Duodenal mucosa (tissue), 2 donors: ENCODE data around the gene ARHGAP15.

Experiments
- H3K27ac ChIP-seq: one replicate; pipeline ENCODE4 v1.7.0; 2013; ENCODE audit warnings: low read depth, low read length
- H3K27me3 ChIP-seq, 2 donors: one replicate each; pipeline ENCODE4 v1.7.0; 2013; ENCODE audit warnings: low read length in 2 of 2, control low read depth in 1 of 2; ENCODE audit not compliant: insufficient read depth in 2 of 2, control insufficient read depth in 1 of 2
- H3K36me3 ChIP-seq, 2 donors: one replicate each; pipeline ENCODE4 v1.7.0; 2013; ENCODE audit warnings: low read length in 2 of 2, control low read depth in 1 of 2; ENCODE audit not compliant: insufficient read depth in 2 of 2, control insufficient read depth in 1 of 2
- H3K4me1 ChIP-seq, 2 donors: one replicate each; pipeline ENCODE4 v1.7.0; 2013; ENCODE audit warnings: low read length in 2 of 2, control low read depth in 1 of 2; ENCODE audit not compliant: insufficient read depth in 2 of 2, control insufficient read depth in 1 of 2
- H3K4me3 ChIP-seq, 2 donors: one replicate each; pipeline ENCODE4 v1.7.0; 2013; ENCODE audit warnings: low read length in 2 of 2, low read depth in 1 of 2
- H3K9ac ChIP-seq, 2 donors: one replicate each; pipeline ENCODE4 v1.7.0; 2013; ENCODE audit warnings: low read length in 2 of 2, low read depth in 1 of 2
- H3K9me3 ChIP-seq, 2 donors: one replicate each; pipeline ENCODE4 v1.7.0; 2013; ENCODE audit warnings: low read length in 2 of 2, control low read depth in 1 of 2; ENCODE audit not compliant: control insufficient read depth in 1 of 2

ARHGAP15 gene

GRCh38 chr2:143217512-143218115 is 88.4 kb downstream of the ARHGAP15 start:
- H3K9me3 ChIP-seq = no peaks in the 10 kb centered on the region
- no peak overlapping the region for H3K9ac ChIP-seq
- no peaks in the 10 kb centered on the region for H3K4me1 ChIP-seq
- H3K4me3 ChIP-seq = no peak overlapping the region
- no peaks in the 10 kb centered on the region for H3K27me3 ChIP-seq
- no peak overlapping the region for H3K27ac ChIP-seq
- no peaks in the 10 kb centered on the region for H3K36me3 ChIP-seq

- Histone ChIP-seq H3K36me3 (no peaks in the 10 kb centered on the region), H3K9ac (no peak overlapping the region), H3K9me3 (no peaks in the 10 kb centered on the region), H3K4me3 (no peak overlapping the region), H3K27me3 (no peaks in the 10 kb centered on the region), H3K4me1 (no peaks in the 10 kb centered on the region), H3K27ac (no peak overlapping the region)
Measured at GRCh38 chr2:143218621-143219020, 89.4 kb downstream of the ARHGAP15 start.

GRCh38 chr2:143219266-143219665 is 90.0 kb downstream of the ARHGAP15 start:
- Histone ChIP-seq H3K9me3 (no peaks in the 10 kb centered on the region), H3K36me3 (no peaks in the 10 kb centered on the region), H3K9ac (no peak overlapping the region), H3K4me3 (no peak overlapping the region), H3K27ac (no peak overlapping the region), H3K4me1 (no peaks in the 10 kb centered on the region), H3K27me3 (no peaks in the 10 kb centered on the region)

GRCh38 chr2:143223556-143223955 is 94.3 kb downstream of the ARHGAP15 start:
- Histone ChIP-seq H3K27me3 (no peaks in the 10 kb centered on the region), H3K9me3 (no peaks in the 10 kb centered on the region), H3K4me1 (no peaks in the 10 kb centered on the region), H3K27ac (no peak overlapping the region), H3K9ac (no peak overlapping the region), H3K4me3 (no peak overlapping the region), H3K36me3 (no peaks in the 10 kb centered on the region)

- Histone ChIP-seq H3K36me3 (no peaks in the 10 kb centered on the region), H3K9me3 (no peaks in the 10 kb centered on the region), H3K4me1 (no peaks in the 10 kb centered on the region), H3K9ac (no peak overlapping the region), H3K27me3 (no peaks in the 10 kb centered on the region), H3K4me3 (no peak overlapping the region), H3K27ac (no peak overlapping the region)
Measured at GRCh38 chr2:143225931-143226330, 96.7 kb downstream of the ARHGAP15 start.

DNA sequence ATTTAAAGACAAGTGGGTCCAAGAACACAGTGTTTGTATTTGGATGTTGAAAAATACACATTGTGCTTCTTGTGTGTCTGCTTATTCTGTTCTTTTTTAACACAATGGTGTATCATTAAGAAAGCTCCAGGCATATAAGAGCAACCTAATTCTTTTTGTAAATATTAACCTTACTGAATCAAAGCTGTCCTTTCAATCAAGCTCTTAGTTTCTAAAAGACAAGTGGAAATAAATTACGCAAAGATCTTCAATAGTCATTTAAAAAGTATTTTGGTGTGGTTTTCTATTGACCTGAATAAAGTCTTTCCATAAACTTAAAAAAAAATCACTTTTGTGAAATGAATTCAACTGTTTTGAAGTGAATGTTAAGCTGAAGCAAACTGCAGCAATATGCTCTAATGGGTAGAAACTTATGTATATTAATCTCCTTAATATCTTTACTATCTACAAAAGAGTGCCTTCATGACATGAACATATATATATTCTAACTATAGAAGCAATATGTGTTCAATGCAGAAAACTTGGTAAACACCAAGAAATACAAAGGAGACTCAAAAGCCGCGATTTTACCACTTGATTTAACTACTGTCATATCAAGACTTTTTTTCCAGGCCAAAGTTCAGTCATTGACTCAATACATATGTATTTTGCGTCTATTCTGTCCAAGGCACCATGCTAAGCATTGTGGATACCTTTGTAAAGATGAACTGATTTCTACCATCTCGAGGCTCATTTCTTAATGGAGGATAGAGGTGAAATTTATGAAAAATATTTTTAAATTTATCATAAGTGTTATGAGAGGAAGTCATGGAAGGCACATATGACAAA is 97.7 kb downstream of the ARHGAP15 start:
- no peaks in the 10 kb centered on the region for H3K4me1 ChIP-seq
- H3K4me3 ChIP-seq = no peak overlapping the region
- H3K27me3 ChIP-seq = no peaks in the 10 kb centered on the region
- no peaks in the 10 kb centered on the region for H3K9me3 ChIP-seq
- peaks cover 0 to 3% of the 10 kb centered on the region in 2 donors for H3K36me3 ChIP-seq
- no peak overlapping the region for H3K9ac ChIP-seq
- no peak overlapping the region for H3K27ac ChIP-seq

DNA sequence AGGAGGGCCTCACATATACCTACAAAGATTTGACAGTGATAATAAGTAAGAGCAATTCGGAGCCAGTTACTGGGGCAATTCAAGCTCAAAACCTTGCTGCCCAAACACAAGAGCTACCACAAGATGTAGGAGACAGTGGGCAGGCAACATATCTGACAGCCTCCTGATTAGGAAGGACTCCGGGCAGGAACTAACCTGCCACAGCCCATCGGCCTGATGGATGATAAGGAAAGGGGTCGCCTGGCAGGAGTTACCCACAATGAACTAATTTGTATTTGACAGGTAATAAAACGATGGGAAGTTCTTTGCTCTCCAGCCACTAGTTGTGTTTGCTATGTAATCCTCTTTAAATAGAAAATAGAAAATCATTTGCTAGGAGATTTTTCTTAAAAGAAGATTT is 100.2 kb downstream of the ARHGAP15 start:
- Histone ChIP-seq H3K4me1 (no peaks in the 10 kb centered on the region), H3K36me3 (peaks cover 0 to 3% of the 10 kb centered on the region in 2 donors), H3K27me3 (no peaks in the 10 kb centered on the region), H3K9ac (no peak overlapping the region), H3K27ac (no peak overlapping the region), H3K9me3 (no peaks in the 10 kb centered on the region), H3K4me3 (no peak overlapping the region)

DNA sequence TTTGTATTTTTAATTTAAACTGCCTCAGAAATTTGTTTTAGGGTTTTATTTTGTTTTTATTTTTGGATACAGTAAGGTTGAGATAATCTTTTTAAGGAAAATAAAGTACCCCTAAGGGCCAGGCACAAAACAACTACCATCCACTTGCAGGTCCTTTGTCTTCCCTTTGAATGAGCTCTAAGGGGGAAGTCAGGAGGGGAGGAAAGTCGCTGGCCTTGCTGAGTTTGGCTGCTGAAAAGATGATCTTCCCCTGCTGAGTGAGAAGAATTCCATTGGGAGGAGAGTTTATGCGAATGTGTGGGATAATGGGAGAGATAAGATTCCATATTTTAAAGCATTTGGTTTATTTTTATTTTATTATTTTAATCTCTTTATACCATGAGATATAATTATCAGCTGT is 100.7 kb downstream of the ARHGAP15 start:
- Histone ChIP-seq H3K27me3 (no peaks in the 10 kb centered on the region), H3K36me3 (peaks cover 0 to 3% of the 10 kb centered on the region in 2 donors), H3K27ac (no peak overlapping the region), H3K9me3 (no peaks in the 10 kb centered on the region), H3K9ac (no peak overlapping the region), H3K4me3 (no peak overlapping the region), H3K4me1 (no peaks in the 10 kb centered on the region)

GRCh38 chr2:143230506-143231253 is 101.5 kb downstream of the ARHGAP15 start:
- no peak overlapping the region for H3K27ac ChIP-seq
- no peak overlapping the region for H3K9ac ChIP-seq
- no peak overlapping the region for H3K4me3 ChIP-seq
- no peaks in the 10 kb centered on the region for H3K4me1 ChIP-seq
- no peaks in the 10 kb centered on the region for H3K9me3 ChIP-seq
- peaks cover 0 to 3% of the 10 kb centered on the region in 2 donors for H3K36me3 ChIP-seq
- no peaks in the 10 kb centered on the region for H3K27me3 ChIP-seq

GRCh38 chr2:143231254-143231645 is 102.0 kb downstream of the ARHGAP15 start:
- no peak overlapping the region for H3K27ac ChIP-seq
- no peak overlapping the region for H3K9ac ChIP-seq
- no peaks in the 10 kb centered on the region for H3K4me1 ChIP-seq
- H3K9me3 ChIP-seq = no peaks in the 10 kb centered on the region
- H3K27me3 ChIP-seq = no peaks in the 10 kb centered on the region
- no peak overlapping the region for H3K4me3 ChIP-seq
- H3K36me3 ChIP-seq = peaks cover 0 to 3% of the 10 kb centered on the region in 2 donors
